Activated B cell treated with CpG ODN at 0.5 μM for 24 hours (primary cell): ENCODE data around the gene WIPI1. TPM values are rescaled to one million over a fixed set of nuclear protein-coding genes. Genes with fewer than 3 reads are reported as not detected.
A peak's percentile ranks its signal among the peaks of the same experiment; 100 is the strongest.
"Not testable (repeated sequence)": the region's sequence is repeated elsewhere in the genome, so short reads cannot be mapped to it uniquely, and the experiment has no call there.

Source experiments
- ATAC-seq: fragments of 200-7000 bp; cut with Tn5 transposase; one replicate; pipeline ENCODE4 v1.10.0; 2021; ENCODE audit warnings: low read depth, mild to moderate bottlenecking, moderate library complexity
- CTCF ChIA-PET: fragments of 350-600 bp; sonication (Branson Sonifier 250); formaldehyde crosslinking; loops from one replicate; lab custom pipeline; 2021; ENCODE audit warnings: antibody characterized with exemption; lab: Charles Lee
- POLR2A ChIA-PET: fragments of 350-600 bp; sonication (Branson Sonifier 250); formaldehyde crosslinking; loops from one replicate; lab custom pipeline; 2021; ENCODE audit warnings: antibody characterized with exemption; lab: Charles Lee
- DNase-seq: peaks from one replicate; pipeline ENCODE4 v3.0.0; 2022
- H3K27ac Mint-ChIP-seq: one replicate; pipeline ENCODE4 v1.8.0; 2020; ENCODE audit warnings: mixed read lengths
- H3K27me3 Mint-ChIP-seq: one replicate; pipeline ENCODE4 v1.8.0; 2021; ENCODE audit warnings: mixed read lengths
- H3K36me3 Mint-ChIP-seq: one replicate; pipeline ENCODE4 v1.8.0; 2021; ENCODE audit warnings: low read depth, mixed read lengths
- H3K4me1 Mint-ChIP-seq: one replicate; pipeline ENCODE4 v1.8.0; 2021; ENCODE audit warnings: mixed read lengths
- H3K4me3 Mint-ChIP-seq: one replicate; pipeline ENCODE4 v1.8.0; 2020; ENCODE audit warnings: mild to moderate bottlenecking, mixed read lengths
- H3K9me3 Mint-ChIP-seq: one replicate; pipeline ENCODE4 v1.8.0; 2020; ENCODE audit warnings: mixed read lengths
- CTCF ChIP-seq: fragments of 200-600 bp; IDR thresholded peaks from one replicate; pipeline ENCODE4 v1.8.0; 2022; ENCODE audit warnings: antibody characterized with exemption, mild to moderate bottlenecking
- intact Hi-C: fragments of 100-400 bp; cut with micrococcal nuclease; formaldehyde crosslinking; loops from one replicate; pipeline ENCODE4 v1.15.1; 2024
- total RNA-seq: library from RNA; stranded (reverse); gene quantifications from 2 replicates; pipeline ENCODE4 v1.2.3, GENCODE V29; 2022

The WIPI1 gene
- total RNA-seq, 1 donor from 2014 or later, result 9.8 TPM

GRCh38 chr17:68420065-68420464, 37.2 kb downstream of the WIPI1 start:
- Mint-ChIP-seq H3K4me1 (no peaks in the 10 kb centered on the region), H3K27ac (no peak overlapping the region), H3K9me3 (no peaks in the 10 kb centered on the region), H3K27me3 (no peaks in the 10 kb centered on the region), H3K36me3 (peaks cover 14% of the 10 kb centered on the region), H3K4me3 (no peak overlapping the region)
- ChIA-PET CTCF (no interaction called here), POLR2A (no interaction called here)
- TF ChIP-seq CTCF, result no peak
- DNase-seq (no peak), ATAC-seq (no peak)
- intact Hi-C loops, result no loop called here

- CTCF ChIA-PET, result interaction anchor here (1.0 kb wide), 1 partner anchor 13 kb away, joined by 3 read pairs; no protein-coding TSS in a partner anchor
- ATAC-seq, result no peak
- Mint-ChIP-seq H3K4me3 (no peak overlapping the region), H3K36me3 (peaks cover 12% of the 10 kb centered on the region), H3K27ac (no peak overlapping the region), H3K27me3 (no peaks in the 10 kb centered on the region), H3K4me1 (peaks cover 11% of the 10 kb centered on the region), H3K9me3 (no peaks in the 10 kb centered on the region)
- TF ChIP-seq CTCF, result no peak
- no peak for DNase-seq
- intact Hi-C loops, result no loop called here
- POLR2A ChIA-PET, result interaction anchor here (0.6 to 0.9 kb wide), 2 partner anchors 127 to 906 kb away, joined by 4 to 7 read pairs; no protein-coding TSS in a partner anchor
Observed at GRCh38 chr17:68418876-68419275, 38.4 kb downstream of the WIPI1 start.

- ATAC-seq (no peak), DNase-seq (no peak)
- Mint-ChIP-seq H3K9me3 (no peaks in the 10 kb centered on the region), H3K27ac (no peak overlapping the region), H3K4me3 (no peak overlapping the region), H3K4me1 (peaks cover 12% of the 10 kb centered on the region), H3K36me3 (peaks cover 14% of the 10 kb centered on the region), H3K27me3 (no peaks in the 10 kb centered on the region)
- ChIA-PET POLR2A (interaction anchor here (0.6 kb wide), 1 partner anchor 467 kb away, joined by 6 read pairs; no protein-coding TSS in a partner anchor), CTCF (interaction anchor here (1.4 to 1.8 kb wide), 2 partner anchors 18 to 19 kb away, joined by 3 to 7 read pairs; no protein-coding TSS in a partner anchor)
- no peak for TF ChIP-seq CTCF
- intact Hi-C loops, result no loop called here
Observed at GRCh38 chr17:68417317-68417716, 40.0 kb downstream of the WIPI1 start.

- H3K27me3 Mint-ChIP-seq, H3K27ac Mint-ChIP-seq, DNase-seq, POLR2A ChIA-PET, H3K36me3 Mint-ChIP-seq, ATAC-seq, H3K9me3 Mint-ChIP-seq: not testable (repeated sequence)
- peak overlapping the region; percentile 11 for H3K4me3 Mint-ChIP-seq
- peaks cover 12% of the 10 kb centered on the region for H3K4me1 Mint-ChIP-seq
- CTCF ChIA-PET, result interaction anchor here (1.2 kb wide), 1 partner anchor 16 kb away, joined by 4 read pairs; no protein-coding TSS in a partner anchor
- intact Hi-C loops, result loop anchor here (5.0 kb wide), 1 partner anchor 123 kb away; the partner anchor contains the start of genes ARSG and SLC16A6
Observed at GRCh38 chr17:68414901-68415300, 42.4 kb downstream of the WIPI1 start.

- DNase-seq (peak; percentile 34), ATAC-seq (peak; percentile 75)
- H3K4me1 Mint-ChIP-seq, result peaks cover 12% of the 10 kb centered on the region
- H3K4me3 Mint-ChIP-seq, result peak overlapping the region; percentile 90
- CTCF ChIA-PET, result interaction anchor here (1.1 to 1.2 kb wide), 2 partner anchors 15 kb away, joined by 3 to 4 read pairs; no protein-coding TSS in a partner anchor
- intact Hi-C loops, result loop anchor here (5.0 kb wide), 1 partner anchor 122 kb away; the partner anchor contains the start of genes ARSG and SLC16A6
- POLR2A ChIA-PET, result interaction anchor here (0.6 to 1.0 kb wide), 2 partner anchors 18 to 122 kb away, joined by 3 read pairs; partner anchors contain the start of gene ARSG
- peak overlapping the region; percentile 72 for H3K27ac Mint-ChIP-seq
- not testable (repeated sequence) for H3K27me3 Mint-ChIP-seq, H3K36me3 Mint-ChIP-seq, H3K9me3 Mint-ChIP-seq
Observed at GRCh38 chr17:68413597-68414560, 43.4 kb downstream of the WIPI1 start.

GRCh38 chr17:68407656-68408055, 49.6 kb downstream of the WIPI1 start:
- H3K36me3 Mint-ChIP-seq, H3K27ac Mint-ChIP-seq, H3K27me3 Mint-ChIP-seq, intact Hi-C loops, H3K4me3 Mint-ChIP-seq, ATAC-seq, H3K9me3 Mint-ChIP-seq, CTCF ChIA-PET, DNase-seq, H3K4me1 Mint-ChIP-seq: not testable (repeated sequence)
- POLR2A ChIA-PET, result interaction anchor here (1.1 kb wide), 1 partner anchor 9 kb away, joined by 3 read pairs; no protein-coding TSS in a partner anchor

- H3K36me3 Mint-ChIP-seq, intact Hi-C loops, H3K27ac Mint-ChIP-seq, ATAC-seq, H3K9me3 Mint-ChIP-seq, H3K27me3 Mint-ChIP-seq, POLR2A ChIA-PET, H3K4me1 Mint-ChIP-seq, DNase-seq, H3K4me3 Mint-ChIP-seq, CTCF ChIA-PET: not testable (repeated sequence)
Observed at GRCh38 chr17:68403837-68404236, 53.5 kb downstream of the WIPI1 start.
